GM20000 (cell line): ENCODE data around the gene AARS1.
"Not testable (repeated sequence)": the region's sequence is repeated elsewhere in the genome, so short reads cannot be mapped to it uniquely, and the experiment has no call there.

ENCODE experiments used
- DNase-seq: peaks from one replicate; pipeline ENCODE4 v3.0.0; 2012; ENCODE audit warnings: low spot score
- CTCF ChIP-seq: IDR thresholded peaks from 2 replicates; pipeline ENCODE4 v1.5.1; 2012; ENCODE audit warnings: mild to moderate bottlenecking, control low read depth; ENCODE audit errors: extremely low read depth, missing control alignments

The AARS1 gene

GRCh38 chr16:70289229-70290094 is at the start of gene AARS1:
TSS of gene AARS1 (minus strand) at chr16:70289506. CDS start at chr16:70282763, 6,743 bp downstream.
- no peak for TF ChIP-seq CTCF
- peak; percentile 96 for DNase-seq

- no peak for TF ChIP-seq CTCF
Observed at GRCh38 chr16:70337814-70338213, 48.5 kb upstream of the AARS1 start.

GRCh38 chr16:70332728-70333127 is 43.4 kb upstream of the AARS1 start:
- not testable (repeated sequence) for DNase-seq

More at GRCh38 chr16:70337814-70338213, 48.5 kb upstream of the AARS1 start:
- no peak for DNase-seq

GRCh38 chr16:70331588-70332358 is 42.5 kb upstream of the AARS1 start:
- peak; percentile 45 for TF ChIP-seq CTCF
- no peak for DNase-seq

DNA sequence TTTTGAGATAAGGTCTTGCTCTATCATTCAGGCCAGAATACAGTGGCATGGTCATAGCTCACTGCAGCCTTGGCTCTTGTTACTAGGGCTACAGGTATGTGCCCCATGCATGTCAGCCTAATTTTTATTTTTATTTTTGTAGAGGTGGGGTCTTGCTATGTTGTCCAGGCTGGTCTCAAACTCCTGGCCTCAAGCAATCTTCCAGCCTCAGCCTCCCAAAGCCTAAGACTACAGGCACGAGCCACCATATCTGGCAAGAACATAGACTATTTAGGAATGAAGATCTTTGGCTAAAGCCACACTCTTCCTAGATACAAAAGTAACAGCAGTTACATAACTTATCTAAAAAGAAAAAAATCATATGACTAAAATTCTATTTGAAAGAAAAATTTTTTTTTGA is 41.8 kb upstream of the AARS1 start:
- TF ChIP-seq CTCF, result no peak
- DNase-seq, result no peak

GRCh38 chr16:70324998-70325747 is 35.9 kb upstream of the AARS1 start:
- no peak for TF ChIP-seq CTCF
- no peak for DNase-seq

- DNase-seq, result no peak
- no peak for TF ChIP-seq CTCF
Observed at GRCh38 chr16:70320121-70320520, 30.8 kb upstream of the AARS1 start.

DNA sequence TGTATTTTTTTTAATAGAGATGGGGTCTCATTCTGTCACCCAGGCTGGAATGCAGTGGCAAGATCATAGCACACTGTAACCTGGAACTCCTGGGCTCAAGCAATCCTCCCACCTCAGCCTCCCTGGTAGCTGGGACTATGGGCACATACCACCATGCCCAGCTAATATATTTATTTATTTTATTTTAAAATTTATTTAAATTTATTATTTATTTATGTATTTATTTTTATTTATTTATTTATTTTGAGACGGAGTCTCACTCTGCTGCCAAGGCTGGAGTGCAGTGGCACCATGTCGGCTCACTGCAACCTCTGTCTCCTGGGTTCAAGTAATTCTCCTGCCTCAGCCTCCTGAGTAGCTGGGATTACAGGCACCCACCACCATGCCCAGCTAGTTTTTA is 18.4 kb upstream of the AARS1 start:
- not testable (repeated sequence) for DNase-seq
